ENCODE data around the gene HTT. TPM values are rescaled to one million over a fixed set of nuclear protein-coding genes. Genes with fewer than 3 reads are reported as not detected.

HTT gene
- total RNA-seq, 1 donor from 2014 or later, result 38.5 TPM

DNA sequence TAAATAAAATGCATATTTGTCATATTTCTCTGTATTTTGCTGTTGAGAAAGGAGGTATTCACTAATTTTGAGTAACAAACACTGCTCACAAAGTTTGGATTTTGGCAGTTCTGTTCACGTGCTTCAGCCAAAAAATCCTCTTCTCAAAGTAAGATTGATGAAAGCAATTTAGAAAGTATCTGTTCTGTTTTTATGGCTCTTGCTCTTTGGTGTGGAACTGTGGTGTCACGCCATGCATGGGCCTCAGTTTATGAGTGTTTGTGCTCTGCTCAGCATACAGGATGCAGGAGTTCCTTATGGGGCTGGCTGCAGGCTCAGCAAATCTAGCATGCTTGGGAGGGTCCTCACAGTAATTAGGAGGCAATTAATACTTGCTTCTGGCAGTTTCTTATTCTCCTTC lies 3.3 kb downstream of the HTT start:
- no peaks in the 10 kb centered on the region for H3K9me3 Mint-ChIP-seq (ENCODE audit: low read depth)
- H3K4me1 Mint-ChIP-seq (ENCODE audit: low read depth), result peaks cover 26% of the 10 kb centered on the region
- no peak for TF ChIP-seq CTCF (IDR thresholded peaks at IDR 0.05)
- H3K27ac Mint-ChIP-seq (ENCODE audit: unreplicated experiment), result peak overlapping the region; percentile 45
- no peaks in the 10 kb centered on the region for H3K27me3 Mint-ChIP-seq (ENCODE audit: low read depth)
- no peaks in the 10 kb centered on the region for H3K36me3 Mint-ChIP-seq (ENCODE audit: low read depth)
- no peak overlapping the region for H3K4me3 Mint-ChIP-seq (ENCODE audit: unreplicated experiment)
- DNase-seq (ENCODE audit: low spot score), result no peak

DNA sequence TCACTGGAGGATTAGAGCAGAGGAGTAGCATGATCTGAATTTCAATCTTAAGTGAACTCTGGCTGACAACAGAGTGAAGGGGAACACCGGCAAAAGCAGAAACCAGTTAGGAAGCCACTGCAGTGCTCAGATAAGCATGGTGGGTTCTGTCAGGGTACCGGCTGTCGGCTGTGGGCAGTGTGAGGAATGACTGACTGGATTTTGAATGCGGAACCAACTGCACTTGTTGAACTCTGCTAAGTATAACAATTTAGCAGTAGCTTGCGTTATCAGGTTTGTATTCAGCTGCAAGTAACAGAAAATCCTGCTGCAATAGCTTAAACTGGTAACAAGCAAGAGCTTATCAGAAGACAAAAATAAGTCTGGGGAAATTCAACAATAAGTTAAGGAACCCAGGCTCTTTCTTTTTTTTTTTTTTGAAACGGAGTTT lies 5.2 kb downstream of the HTT start:
- Mint-ChIP-seq H3K4me1 (ENCODE audit: low read depth) (peaks cover 33% of the 10 kb centered on the region), H3K36me3 (ENCODE audit: low read depth) (peaks cover 2% of the 10 kb centered on the region), H3K27me3 (ENCODE audit: low read depth) (no peaks in the 10 kb centered on the region), H3K9me3 (ENCODE audit: low read depth) (no peaks in the 10 kb centered on the region), H3K27ac (ENCODE audit: unreplicated experiment) (no peak overlapping the region), H3K4me3 (ENCODE audit: unreplicated experiment) (no peak overlapping the region)
- no peak for DNase-seq (ENCODE audit: low spot score)
- TF ChIP-seq CTCF (IDR thresholded peaks at IDR 0.05), result no peak

DNA sequence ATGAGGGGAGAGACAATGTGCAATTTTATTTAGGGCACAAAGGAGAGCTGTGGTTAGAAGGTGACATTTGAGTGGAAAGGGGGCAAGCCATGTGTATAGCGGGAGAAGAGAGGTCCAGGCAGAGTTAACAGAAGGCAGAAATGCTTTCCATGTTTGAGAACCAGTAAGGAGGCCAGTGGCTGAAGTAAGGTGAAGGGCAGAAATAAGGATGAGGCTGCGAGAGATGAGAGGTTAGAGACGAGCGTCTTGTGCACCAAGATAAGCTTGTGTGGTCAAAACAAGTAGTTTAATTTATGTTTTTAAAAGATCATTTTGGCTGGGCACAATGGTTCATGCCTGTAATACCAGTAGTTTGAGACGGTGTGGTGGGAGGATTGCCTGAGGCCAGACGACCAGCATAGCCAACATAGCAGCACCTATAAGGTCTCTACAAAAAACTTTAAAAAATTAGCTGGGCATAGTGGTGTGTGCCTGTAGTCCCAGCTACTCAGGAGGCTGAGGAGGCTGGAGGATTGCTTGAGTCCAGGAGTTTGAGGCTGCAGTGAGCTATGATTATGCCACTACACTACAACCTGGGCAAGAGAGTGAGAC lies 8.5 kb downstream of the HTT start:
- H3K9me3 Mint-ChIP-seq (ENCODE audit: low read depth), result no peaks in the 10 kb centered on the region
- peaks cover 2% of the 10 kb centered on the region for H3K36me3 Mint-ChIP-seq (ENCODE audit: low read depth)
- peaks cover 23% of the 10 kb centered on the region for H3K4me1 Mint-ChIP-seq (ENCODE audit: low read depth)
- peak overlapping the region; percentile 55 for H3K27ac Mint-ChIP-seq (ENCODE audit: unreplicated experiment)
- TF ChIP-seq CTCF (IDR thresholded peaks at IDR 0.05), result no peak
- DNase-seq (ENCODE audit: low spot score), result no peak
- no peak overlapping the region for H3K4me3 Mint-ChIP-seq (ENCODE audit: unreplicated experiment)
- no peaks in the 10 kb centered on the region for H3K27me3 Mint-ChIP-seq (ENCODE audit: low read depth)

GRCh38 chr4:3083732-3084131 lies 9.3 kb downstream of the HTT start:
- DNase-seq (ENCODE audit: low spot score), result no peak
- Mint-ChIP-seq H3K36me3 (ENCODE audit: low read depth) (peaks cover 7% of the 10 kb centered on the region), H3K9me3 (ENCODE audit: low read depth) (no peaks in the 10 kb centered on the region), H3K27me3 (ENCODE audit: low read depth) (no peaks in the 10 kb centered on the region), H3K4me1 (ENCODE audit: low read depth) (peaks cover 21% of the 10 kb centered on the region), H3K4me3 (ENCODE audit: unreplicated experiment) (no peak overlapping the region), H3K27ac (ENCODE audit: unreplicated experiment) (no peak overlapping the region)
- TF ChIP-seq CTCF (IDR thresholded peaks at IDR 0.05), result no peak

DNA sequence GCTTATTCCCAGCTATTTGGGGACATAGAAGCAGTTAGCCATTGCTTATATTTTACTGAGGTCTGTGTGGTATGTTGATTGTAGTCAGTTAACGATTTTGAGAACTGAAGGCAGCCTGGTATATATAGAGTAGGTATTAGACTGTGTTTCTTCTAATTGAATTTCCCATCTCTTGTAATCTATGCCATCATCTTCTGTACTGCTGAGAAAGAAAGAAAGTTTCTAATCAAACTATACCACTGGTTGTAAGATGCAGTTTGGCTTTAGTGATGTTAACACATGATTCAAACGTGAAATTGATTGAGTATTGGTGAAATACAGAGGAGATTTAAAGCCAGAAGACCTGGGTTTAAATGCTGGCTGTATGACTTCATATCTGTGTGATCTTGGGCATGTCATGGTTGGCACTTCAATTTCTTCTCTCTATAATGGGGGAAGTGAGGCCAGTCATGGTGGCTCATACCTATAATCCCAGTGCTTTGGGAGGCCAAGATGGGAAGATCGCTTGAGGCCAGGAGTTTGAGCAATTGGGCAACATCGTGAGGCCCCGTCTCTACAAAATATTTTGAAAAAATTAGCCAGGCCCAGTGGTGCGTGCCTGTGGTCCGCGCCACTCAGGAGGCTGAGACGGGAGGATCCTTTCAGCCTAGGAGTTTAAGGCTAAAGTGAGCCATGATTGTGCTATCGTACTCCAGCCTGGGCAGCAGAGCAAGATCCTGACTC lies 11.6 kb downstream of the HTT start:
- Mint-ChIP-seq H3K4me3 (ENCODE audit: unreplicated experiment) (no peak overlapping the region), H3K27ac (ENCODE audit: unreplicated experiment) (no peak overlapping the region)
- no peak for TF ChIP-seq CTCF (IDR thresholded peaks at IDR 0.05)

More for the DNA sequence above, 11.6 kb downstream of the HTT start:
- no peak for DNase-seq (ENCODE audit: low spot score)
- no peaks in the 10 kb centered on the region for H3K27me3 Mint-ChIP-seq (ENCODE audit: low read depth)
- no peaks in the 10 kb centered on the region for H3K9me3 Mint-ChIP-seq (ENCODE audit: low read depth)
- peaks cover 26% of the 10 kb centered on the region for H3K4me1 Mint-ChIP-seq (ENCODE audit: low read depth)
- H3K36me3 Mint-ChIP-seq (ENCODE audit: low read depth), result peaks cover 8% of the 10 kb centered on the region

All from chondrocyte (in vitro differentiated cells).